NOMO-1 treated with DMSO at 0.1 percent for 48 hours (cell line): Measurements from ENCODE around the gene CYRIA.

ENCODE experiments used
- DNase-seq: peaks from one replicate; lab custom pipeline; 2025; ENCODE audit not compliant: unreplicated experiment; lab: John Stamatoyannopoulos, UW

The CYRIA gene

DNA sequence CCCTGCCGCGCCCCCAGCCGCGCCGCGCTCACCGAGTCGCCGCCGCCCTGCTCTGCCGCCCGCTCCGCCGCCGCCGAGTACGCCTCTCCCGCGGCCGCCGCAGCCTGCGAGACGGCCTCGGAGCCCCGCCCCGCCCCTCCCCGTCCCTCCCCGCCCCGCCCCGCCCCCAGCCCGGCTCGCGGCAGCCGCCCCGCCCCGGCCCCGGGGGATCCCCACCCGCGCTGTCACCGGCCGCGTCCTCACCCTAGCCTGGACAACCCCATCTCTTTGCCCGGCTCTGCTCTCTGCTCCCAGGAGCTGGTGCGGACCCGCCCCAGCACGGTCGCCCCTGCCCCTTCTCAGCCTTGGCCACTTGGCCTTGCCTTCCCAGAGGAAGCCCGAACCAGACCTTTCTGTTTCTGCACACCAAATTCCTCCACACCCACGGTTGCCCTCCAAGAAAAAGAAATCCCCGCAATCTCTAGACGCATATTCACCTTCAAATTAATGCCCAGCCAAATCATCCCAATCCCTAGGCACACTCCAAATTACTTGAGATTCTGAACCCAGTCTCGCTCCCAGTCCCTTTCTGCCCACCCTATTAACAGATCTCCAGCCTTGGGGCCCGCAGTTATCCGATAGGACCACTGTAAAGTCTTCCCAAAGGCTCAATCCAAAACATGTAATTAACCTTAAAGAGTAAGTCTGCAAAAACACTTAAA is at the start of gene CYRIA:
TSS of gene CYRIA (minus strand) at position 87 of the 701 bp plus-strand sequence. CDS start 77,715 bp downstream, outside the sequence.
- peak; percentile 48 for DNase-seq

DNA sequence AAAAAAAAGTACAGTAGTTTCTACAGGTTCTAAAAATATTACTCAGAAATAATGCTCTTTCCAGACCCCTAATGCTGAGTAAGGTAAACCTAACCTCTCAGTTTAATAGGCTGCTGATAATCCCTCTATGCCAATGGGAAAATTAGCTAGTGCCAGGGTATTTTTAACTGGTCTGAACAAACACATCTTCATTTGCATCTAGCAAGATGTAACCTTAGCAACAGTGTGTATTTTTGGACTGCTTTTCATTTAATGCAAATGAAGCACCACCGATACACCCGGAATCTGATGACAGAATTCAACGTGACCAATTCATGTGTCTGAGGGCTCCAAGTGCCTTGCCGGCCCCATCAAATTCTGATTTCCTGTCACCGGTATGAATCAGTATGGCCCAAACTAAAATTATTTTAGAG is 47.4 kb upstream of the CYRIA start:
- DNase-seq, result no peak

DNA sequence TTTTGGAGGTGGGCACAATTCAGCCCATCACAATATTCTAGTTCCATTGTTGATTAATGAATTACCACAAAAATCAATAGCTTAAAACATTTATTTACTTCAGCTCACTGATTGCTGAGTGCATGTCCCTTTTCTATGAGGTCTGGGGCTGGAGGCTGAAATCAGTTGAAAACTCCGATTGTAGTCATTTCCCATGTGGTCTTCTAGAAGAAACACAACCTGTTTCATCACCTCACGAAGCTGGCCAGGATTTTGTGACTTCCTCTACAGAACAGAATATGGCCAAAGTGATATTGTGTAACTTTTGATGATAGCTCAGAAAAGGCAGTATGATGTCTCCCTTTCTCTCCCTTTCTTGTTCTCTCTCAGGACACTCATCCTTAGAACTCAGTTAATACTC is 44.1 kb upstream of the CYRIA start:
- DNase-seq, result peak; percentile 96

DNA sequence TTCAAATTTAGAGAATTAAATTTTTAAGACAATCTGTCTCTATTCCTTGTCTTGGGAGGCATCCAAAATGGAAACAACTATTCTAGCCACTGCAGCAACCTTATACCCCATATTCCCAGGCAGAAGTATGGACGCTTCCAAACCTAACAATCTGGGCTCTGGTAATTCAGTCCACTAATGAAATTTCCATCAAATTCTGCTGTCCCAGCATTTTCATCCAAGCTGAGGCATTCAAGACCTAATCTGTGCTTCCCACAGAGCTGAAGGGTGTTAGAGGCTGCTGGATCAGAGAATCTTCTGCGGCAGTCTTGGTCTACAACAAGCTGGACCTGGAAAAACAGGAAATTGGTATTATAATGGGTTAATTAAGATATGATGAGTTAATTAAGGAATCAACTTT is 42.5 kb upstream of the CYRIA start:
- no peak for DNase-seq

DNA sequence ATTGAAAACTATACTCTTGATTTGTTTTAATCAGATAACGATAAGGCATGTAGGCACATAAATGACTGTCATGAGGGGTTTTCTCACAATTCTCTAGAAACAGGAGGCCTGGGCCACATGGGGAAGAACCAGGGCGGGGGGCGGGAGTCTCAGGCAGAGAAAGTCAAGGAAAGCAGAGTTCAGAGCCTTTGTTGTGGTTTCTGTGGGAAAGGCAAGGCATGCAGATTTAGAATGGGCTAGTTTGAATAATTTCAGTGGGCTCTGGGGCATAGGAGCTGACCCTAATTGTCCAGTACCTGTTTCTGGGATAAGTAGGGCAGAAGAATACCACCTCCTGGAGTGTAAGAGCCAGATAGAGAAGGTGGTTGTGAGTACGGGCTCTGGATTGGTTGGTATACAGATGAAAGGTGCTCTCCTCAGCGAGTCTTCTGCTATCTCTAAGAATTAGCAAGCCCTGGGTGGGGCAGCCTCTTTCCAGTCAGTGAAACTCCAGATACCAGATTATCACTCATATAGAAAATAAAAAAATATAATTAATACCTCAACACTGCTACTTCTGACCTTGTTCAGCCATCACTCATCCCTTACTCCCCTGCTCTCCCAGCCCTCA is 41.5 kb upstream of the CYRIA start:
- DNase-seq, result no peak

DNA sequence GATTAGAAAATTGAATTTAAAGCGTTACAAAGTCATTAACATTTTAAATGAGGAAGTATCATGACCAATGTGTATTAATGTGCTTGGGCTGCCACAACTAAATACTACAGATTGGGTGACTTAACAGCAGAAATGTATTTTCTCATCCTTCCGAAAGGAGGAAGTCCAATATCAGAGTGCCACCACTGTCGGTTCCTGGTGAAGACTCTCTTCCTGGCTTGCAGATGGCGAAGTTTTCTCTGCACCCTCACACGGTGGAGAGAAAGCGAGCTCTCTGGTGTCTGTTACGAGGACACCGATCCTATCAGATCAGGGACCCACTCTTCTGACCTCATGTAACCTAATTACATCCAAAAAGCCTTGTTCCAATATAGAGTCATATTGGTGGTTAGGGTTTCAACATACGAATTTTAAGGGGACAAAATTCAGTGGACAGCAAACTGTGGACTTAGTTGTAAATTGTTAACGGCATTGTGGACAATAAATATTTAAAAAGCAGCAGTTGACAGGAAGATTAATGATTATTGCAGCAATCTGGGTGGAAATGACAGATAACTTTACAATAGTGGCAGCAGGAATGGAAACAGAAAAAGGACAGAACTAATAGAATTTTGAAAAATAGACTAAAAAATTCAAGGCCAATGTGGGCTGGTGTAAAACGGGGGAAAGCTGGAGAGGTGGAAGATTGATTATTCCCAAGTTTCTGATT is 35.1 kb upstream of the CYRIA start:
- peak; percentile 89 for DNase-seq

DNA sequence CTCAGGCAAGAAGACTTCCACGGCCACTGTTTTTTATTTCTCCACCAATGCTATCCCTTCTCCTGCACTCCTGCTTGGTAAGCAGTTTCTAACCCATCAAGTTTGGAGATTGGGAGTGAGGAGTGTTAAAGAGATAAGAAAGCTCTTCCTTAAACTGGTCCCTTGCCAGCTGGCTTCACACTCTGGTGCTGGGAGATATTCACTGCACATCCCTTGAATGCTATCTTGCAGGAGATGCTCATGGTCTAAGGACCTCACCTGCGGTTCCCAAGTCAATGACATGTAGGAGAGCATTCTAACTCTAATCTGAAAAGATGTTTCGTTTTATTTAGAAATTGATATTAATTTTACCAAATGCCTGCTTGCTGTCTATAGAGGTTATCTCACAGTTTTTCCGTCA is 28.2 kb upstream of the CYRIA start:
- DNase-seq, result no peak

DNA sequence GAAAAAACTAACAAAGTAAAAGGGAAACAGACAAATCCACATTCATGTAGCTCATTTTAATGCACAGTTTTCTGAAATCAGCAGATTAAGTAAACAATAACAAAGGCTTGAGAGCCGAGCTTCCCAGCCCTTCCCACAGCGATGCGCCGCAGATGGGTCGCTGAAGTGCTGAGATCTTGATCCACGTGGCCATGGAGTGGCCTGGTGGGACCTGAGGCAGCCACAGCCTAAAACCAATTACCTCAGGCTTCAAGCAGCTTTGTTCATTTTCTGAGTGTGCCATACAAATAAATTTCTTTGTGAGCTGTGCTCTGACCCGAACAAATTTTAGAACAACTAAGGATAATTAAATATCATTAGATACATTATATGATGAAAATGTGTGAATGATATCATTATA is 25.6 kb upstream of the CYRIA start:
- no peak for DNase-seq

DNA sequence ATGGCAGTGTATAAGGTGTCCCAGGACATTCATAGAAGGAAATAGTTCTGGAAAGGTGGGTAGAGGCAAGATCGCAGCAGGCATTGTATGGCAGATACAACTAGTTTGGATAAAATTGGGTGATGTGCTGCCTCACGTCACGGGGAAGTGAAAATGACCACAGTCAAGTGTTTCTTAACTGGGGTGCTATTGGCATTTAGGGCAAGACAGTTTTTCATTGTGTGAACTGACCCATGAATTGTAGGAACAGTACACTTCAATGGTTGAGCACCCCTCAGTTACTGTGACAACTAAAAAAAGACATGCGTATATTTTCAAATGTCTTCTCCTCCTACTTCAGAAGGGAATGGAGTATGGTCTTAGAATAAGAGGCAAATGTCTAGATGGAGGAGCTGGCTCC is 22.3 kb upstream of the CYRIA start:
- DNase-seq, result peak; percentile 33

DNA sequence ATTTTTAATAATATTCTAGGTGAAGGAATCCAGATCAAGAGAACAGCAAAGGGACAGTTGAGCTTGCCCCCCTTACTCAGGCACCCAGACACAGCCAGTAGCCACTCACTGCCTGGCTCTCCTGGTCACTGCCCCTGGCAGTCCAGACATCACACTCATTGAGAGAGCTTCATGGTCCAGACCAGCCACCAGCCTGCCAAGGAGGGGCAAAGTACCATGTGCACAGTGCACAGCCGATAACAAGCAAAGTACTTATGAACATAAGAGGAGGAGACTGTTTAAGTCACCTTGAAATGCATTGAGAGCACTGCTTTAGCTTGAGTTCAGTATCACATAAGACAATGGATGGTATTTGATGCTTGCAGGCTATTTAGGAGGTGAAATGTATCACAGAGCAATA is 21.6 kb upstream of the CYRIA start:
- DNase-seq, result no peak

DNA sequence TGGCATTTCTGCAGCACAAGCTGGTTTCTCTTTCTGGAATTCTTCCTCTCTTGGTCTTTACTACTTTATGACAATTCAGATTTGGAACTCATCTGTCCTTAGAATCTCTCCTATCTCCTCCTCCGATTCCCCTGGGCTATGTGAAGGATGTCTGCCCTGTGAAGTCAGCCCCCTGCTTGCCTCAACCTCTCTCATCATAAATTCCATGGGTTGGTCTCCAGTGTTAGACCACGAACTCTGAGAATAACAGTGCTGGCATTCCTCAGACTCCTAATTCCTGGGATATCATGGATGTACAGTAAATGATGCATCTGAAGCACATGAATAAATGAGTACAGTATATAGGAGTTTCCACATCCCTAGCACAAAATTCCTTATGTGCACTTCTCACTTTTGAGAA is 21.0 kb upstream of the CYRIA start:
- no peak for DNase-seq

DNA sequence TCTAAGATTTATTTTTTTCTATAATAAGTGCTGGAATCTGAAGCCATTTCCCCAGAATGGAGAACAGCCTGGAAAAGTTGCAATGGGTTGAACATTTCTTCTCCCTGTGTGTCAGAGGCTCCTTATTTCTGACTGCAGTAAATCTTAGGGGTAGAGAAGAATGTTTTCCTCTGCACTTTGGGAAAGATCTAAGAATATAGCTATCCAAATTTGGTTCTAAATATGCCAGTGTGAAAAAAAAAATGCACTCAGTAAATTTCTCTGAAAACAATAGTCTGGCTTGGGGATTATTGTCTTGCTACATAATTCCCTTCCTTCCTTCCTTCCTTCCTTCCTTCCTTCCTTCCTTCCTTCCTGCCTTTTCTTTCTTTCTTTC is 19.7 kb upstream of the CYRIA start:
- no peak for DNase-seq

DNA sequence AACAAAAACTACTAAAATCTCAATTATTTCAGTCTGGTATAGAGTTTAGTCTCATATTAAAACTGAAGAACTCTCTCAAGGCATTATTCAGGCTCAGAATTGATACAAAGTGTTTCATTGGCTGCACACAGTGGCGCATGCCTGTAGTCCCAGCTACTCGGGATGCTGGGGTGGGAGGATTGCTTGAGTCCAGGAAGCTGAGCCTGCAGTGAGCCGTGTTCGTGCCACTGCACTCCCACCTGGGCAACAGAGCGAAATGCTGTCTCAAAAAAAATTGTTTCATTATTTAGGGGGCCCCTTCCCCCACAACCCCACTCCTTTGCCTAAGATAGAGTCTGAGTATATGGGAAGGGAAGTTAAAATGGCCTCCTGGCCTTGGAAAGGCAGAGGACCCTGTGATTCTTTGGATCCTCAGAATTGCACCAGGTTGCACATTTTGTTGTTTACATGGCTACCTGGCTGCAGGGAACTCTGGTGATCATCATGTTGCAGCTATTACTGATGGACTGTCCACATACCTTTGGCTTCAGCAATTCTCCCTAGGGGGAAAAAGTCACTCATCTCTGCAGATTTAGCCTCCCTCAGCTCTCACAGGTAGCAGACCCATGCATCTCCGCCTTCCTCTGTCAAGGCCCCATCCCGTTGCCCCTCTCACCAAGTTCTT is 19.2 kb upstream of the CYRIA start:
- DNase-seq, result no peak

DNA sequence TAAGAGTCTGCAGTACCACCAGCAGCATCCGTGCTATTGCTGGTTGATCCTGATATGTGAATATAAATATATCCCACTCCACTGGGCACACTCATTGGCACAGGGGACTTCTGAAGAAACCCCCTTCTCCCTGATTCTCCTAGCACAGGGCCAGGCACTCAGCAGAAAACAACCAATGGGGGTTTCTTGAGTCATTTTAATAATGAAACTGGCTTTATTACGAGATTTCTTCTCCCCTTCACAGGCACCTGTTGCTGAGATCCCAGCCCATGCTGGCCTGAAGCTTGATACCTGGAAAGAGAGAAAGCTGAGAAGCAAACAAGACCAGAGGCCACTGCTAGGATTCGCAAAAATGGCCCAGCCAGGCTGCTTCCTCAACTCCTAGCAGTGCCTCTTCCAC is 17.9 kb upstream of the CYRIA start:
- DNase-seq, result no peak

DNA sequence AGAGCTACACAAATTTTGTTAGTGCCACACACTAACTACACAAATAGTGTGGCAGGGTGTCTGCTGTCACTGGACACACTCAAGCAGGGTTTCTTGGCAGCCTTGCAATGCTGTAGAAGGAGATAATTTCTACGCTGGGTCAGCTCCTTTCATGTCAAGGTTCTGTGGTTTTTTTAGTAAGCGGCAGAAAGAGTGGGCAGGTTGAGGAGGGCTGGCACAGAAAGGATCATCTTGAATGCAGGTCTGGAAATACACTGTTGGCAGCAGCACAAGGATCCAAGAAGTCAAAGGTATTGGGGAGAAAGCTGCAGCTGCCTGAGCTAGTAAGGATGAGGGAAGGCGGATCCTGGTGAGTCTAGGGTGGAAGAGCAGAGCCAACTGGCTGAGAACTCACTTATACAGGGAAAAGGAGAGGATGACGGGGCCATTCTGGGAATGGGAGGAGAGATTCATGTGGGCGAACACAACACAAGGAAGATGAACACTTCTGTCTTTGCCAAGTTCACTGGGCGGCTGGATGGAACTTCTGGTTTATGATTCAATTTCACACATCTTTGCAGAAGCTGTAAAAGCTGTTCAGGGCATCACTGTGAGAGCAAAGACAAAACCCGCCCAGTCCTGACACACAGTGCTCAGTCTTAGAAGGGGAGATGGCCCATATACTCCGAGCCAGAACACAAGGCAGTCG is 16.9 kb upstream of the CYRIA start:
- no peak for DNase-seq

DNA sequence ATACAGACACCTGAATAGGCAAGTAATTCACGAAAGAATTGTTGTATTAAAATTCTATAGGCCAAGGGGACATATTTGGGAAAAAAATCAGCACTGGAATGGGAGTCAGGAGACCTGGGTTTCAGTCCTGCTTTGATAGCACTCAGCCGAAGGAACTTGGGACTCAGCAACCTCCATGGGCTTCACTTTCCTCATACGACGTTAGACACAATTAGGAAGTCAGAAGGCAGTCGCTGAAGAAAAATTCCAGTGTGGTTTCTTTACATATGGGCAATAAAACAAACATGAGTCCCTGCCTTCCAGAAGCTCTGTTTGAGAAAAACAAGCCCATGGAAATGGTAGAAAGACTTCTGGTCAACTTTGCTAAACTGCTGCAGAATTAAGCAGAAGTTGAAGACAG is 15.1 kb upstream of the CYRIA start:
- DNase-seq, result no peak

DNA sequence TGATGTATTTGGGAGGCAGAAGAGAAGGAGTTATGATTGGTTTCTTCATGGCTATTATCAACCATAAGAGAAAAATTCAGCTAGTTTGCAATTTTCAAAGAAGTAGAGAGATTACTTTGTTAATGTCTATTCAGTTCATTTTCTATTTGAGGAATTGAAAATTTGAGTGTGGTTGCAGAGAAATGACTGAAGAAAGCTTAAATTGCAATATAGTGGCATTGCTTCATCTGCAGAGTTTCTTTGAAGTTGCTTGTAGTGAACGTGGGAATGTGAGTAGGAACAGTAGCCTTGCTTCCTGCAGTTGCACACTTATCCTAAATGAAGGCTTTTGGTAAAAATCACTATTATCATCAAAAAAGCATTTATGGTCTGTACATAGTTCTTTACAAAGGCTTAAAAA is 14.7 kb upstream of the CYRIA start:
- DNase-seq, result peak; percentile 70

DNA sequence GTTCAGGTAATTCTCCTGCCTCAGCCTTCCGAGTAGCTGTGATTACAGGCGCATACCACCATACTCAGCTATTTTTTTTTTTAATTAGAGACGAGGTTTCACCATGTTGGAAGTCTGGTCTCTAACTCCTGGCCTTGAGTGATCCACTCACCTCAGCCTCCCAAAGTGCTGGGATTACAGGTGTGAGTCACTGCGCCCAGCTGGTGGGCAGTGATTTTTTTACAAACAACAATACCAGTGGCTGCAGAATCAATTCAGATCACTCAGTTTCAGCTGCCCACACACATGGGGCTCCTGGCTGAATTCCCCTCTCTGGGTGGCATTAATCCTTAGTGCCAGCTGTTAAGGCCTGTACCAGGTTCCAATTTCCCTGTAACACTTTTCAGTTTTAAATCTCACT is 13.3 kb upstream of the CYRIA start:
- DNase-seq, result no peak

DNA sequence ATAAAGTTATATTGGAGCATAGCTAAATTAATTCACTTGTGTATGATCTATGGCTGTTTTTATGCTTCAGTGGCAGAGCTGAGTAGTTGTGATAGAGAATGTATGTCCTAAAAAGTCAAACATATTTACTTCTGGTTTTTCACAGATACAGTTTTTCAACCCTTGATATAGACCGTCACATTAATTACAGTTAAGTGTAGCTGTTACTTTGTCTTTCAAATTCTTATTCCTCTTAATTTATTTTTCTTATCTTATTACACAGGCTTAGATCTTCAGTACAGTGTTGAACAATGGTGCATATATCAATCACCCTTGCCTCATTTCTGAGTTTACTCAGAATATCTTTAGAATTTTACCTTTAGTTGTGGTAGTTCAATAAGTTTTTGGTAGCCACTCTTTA is 12.2 kb upstream of the CYRIA start:
- no peak for DNase-seq

DNA sequence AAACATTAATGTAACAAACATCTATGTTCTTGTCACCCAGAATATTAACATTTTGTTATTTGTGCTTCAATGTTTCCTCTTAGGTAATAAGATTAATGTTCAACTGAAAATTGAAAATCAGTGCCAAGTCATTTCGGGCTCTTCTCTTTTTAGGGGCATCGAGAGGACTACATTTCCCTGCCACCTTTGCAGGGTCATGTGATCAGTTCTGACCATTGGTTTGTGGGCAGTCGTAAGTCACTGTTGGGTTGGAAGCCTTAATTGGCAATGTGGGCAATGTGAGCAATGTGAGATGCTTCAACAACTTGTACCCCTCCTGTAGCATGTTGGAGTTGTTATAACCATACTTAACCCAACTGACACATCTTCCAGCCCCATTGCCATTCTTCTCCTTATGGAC is 10.1 kb upstream of the CYRIA start:
- DNase-seq, result no peak

DNA sequence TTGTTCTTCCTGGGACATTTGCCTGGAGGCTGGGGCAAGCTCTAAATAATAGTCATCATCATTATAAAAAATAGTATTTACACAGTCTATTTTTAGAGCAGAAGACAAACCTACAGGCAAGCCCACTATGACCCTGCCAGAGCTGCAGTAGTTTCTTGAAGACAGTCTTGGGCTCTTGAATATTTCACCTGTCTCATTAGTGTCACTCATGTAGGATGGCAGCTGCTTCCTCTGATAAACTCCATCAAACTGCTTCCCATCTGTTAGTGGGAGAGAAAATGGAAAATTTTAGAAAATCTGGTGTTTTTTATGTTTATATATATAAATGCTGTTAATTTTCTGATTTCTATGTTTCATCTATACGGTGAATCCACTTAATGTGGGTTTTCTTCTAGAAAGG is 8.5 kb upstream of the CYRIA start:
- DNase-seq, result no peak
